ENCODE measurements around the gene COL6A1. TPM values are rescaled to one million over a fixed set of nuclear protein-coding genes. Genes with fewer than 3 reads are reported as not detected.

COL6A1 gene
- total RNA-seq, 4 donors from 2014 or later, result 96.1 to 213 (median 162) TPM

DNA sequence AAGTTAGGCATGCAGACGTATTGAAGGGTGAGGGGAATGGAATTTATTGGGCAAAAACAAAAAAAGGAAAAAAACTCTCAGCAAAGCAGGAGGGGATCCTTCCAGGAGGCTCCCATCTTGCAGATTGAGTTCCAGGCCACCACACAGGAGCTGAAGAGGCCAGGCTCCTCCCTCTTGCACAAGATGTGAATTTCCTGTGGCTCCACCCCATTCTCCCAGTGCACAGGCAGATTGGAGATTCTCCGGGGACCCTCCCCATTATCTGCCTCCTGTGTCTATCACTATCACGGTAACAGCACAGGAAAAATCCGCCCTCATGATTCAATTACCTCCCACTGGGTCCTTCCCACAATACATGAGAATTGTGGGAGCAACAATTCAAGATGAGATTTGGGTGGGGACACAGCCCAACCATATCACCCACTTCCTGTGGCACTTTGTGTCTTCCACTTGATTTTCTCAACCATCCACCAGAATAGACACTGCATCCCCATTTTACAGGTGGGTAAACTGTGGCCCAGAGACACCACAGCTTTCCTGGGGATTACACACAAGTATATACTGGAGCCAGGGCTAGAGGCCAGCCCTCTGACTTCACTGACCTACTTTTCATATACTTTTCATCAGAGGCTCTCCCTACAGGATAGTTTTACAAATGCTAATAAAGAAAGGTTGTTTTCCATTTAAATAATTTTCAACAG is 18.9 kb upstream of the COL6A1 start:
- no peak for DNase-seq
- H3K36me3 ChIP-seq, result no peaks in the 10 kb centered on the region
- H3K27me3 ChIP-seq, result no peaks in the 10 kb centered on the region
- intact Hi-C loops (cut with DNase I), result no loop called here
- no peaks in the 10 kb centered on the region for H3K9me3 ChIP-seq
- TF ChIP-seq, protein P1, sequence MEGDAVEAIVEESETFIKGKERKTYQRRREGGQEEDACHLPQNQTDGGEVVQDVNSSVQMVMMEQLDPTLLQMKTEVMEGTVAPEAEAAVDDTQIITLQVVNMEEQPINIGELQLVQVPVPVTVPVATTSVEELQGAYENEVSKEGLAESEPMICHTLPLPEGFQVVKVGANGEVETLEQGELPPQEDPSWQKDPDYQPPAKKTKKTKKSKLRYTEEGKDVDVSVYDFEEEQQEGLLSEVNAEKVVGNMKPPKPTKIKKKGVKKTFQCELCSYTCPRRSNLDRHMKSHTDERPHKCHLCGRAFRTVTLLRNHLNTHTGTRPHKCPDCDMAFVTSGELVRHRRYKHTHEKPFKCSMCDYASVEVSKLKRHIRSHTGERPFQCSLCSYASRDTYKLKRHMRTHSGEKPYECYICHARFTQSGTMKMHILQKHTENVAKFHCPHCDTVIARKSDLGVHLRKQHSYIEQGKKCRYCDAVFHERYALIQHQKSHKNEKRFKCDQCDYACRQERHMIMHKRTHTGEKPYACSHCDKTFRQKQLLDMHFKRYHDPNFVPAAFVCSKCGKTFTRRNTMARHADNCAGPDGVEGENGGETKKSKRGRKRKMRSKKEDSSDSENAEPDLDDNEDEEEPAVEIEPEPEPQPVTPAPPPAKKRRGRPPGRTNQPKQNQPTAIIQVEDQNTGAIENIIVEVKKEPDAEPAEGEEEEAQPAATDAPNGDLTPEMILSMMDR (IDR thresholded peaks at IDR 0.05), result no peak
- no peak for TF ChIP-seq POLR2A (IDR thresholded peaks at IDR 0.05)
- H3K4me1 ChIP-seq, result peaks cover 0 to 3% of the 10 kb centered on the region in 2 donors
- no peak overlapping the region for H3K27ac ChIP-seq
- no peak overlapping the region for H3K4me3 ChIP-seq (replicated peaks in 1 of 3)
- 81 to 82% methylated on average over 4 of the region's 4 CpGs for WGBS, 2 donors

- Histone ChIP-seq H3K36me3 (no peaks in the 10 kb centered on the region), H3K9me3 (no peaks in the 10 kb centered on the region), H3K27ac (no peak overlapping the region), H3K27me3 (no peaks in the 10 kb centered on the region), H3K4me1 (peaks cover 0 to 3% of the 10 kb centered on the region in 2 donors), H3K4me3 (replicated peaks in 1 of 3) (no peak overlapping the region)
- intact Hi-C loops (cut with DNase I), result no loop called here
- TF ChIP-seq, protein P1 (IDR thresholded peaks at IDR 0.05), result no peak
- TF ChIP-seq POLR2A (IDR thresholded peaks at IDR 0.05), result no peak
- 56 to 60% methylated on average over 3 of the region's 3 CpGs for WGBS, 2 donors
- DNase-seq, result no peak
These were observed 18.4 kb upstream of the COL6A1 start for GRCh38 chr21:45963232-45963570.

DNA sequence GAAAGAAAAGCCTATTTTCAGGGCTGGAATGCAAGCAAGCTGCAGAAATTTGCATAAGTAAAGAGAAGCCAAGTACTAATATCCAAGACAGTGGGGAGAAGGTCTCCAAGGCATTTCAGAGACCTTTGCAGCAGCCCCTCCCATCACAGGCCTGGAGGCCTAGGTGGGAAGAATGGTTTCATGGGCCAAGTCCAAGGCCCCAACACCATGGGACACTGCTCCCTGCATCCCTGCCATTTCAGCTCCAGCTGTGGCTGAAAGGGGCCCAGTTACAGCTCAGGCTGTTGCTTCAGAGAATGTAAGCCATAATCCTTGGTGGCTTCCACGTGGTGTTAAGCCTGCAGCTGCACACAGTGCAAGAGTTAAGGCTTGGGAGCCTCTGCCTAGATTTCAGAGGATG is 16.9 kb upstream of the COL6A1 start:
- DNase-seq, result no peak
- WGBS, 2 donors, result 43 to 67% methylated on average over 1 of the region's 1 CpG
- no peak overlapping the region for H3K27ac ChIP-seq

GRCh38 chr21:45965084-45965809 is 16.3 kb upstream of the COL6A1 start:
- H3K4me1 ChIP-seq, result peaks cover 0 to under 1% of the 10 kb centered on the region in 2 donors
- TF ChIP-seq, protein P1 (IDR thresholded peaks at IDR 0.05), result no peak
- no peak for TF ChIP-seq POLR2A (IDR thresholded peaks at IDR 0.05)
- H3K27ac ChIP-seq, result no peak overlapping the region
- WGBS, 2 donors, result 88 to 94% methylated on average over 4 of the region's 4 CpGs
- intact Hi-C loops (cut with DNase I), result no loop called here
- no peaks in the 10 kb centered on the region for H3K27me3 ChIP-seq
- no peaks in the 10 kb centered on the region for H3K36me3 ChIP-seq
- DNase-seq, result no peak
- H3K9me3 ChIP-seq, result no peaks in the 10 kb centered on the region
- H3K4me3 ChIP-seq (replicated peaks in 1 of 3), result no peak overlapping the region

More for the DNA sequence above, 16.9 kb upstream of the COL6A1 start:
- Histone ChIP-seq H3K4me1 (no peaks in the 10 kb centered on the region), H3K36me3 (no peaks in the 10 kb centered on the region), H3K27me3 (no peaks in the 10 kb centered on the region), H3K4me3 (replicated peaks in 1 of 3) (no peak overlapping the region), H3K9me3 (no peaks in the 10 kb centered on the region)
- TF ChIP-seq POLR2A (IDR thresholded peaks at IDR 0.05), result no peak
- TF ChIP-seq, protein P1 (IDR thresholded peaks at IDR 0.05), result no peak
- intact Hi-C loops (cut with DNase I), result no loop called here

DNA sequence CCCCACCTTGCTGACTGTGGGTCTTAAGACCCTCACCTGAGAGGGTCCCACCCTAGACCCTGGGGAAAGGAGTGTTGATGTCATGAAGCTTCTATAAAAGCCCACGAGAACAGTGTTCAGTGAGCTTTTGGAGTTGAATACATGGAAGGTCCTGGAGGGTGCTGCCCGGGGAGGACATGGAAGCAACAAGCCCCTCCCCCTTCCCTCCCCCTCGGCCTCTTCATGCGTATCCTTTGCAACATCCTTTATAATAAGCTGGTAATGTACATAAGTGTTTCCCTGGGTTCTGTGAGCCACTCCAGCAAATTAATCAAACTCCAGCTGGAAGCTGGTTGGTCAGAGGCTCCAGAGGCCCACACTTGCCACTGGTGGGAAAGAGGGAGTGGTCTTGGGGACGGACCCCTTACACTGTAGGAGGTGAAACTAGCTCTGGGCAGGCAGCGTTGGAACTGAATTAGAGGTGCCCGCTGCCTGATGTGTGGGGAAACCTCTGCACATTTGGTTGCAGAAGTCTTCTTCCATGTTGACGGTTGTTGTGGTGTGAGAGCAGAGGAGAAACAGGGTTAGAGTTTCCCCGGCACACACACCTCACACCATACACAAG is 14.7 kb upstream of the COL6A1 start:
- H3K4me3 ChIP-seq (replicated peaks in 1 of 3), result no peak overlapping the region
- H3K36me3 ChIP-seq, result no peaks in the 10 kb centered on the region
- DNase-seq, result no peak
- peaks cover 0 to 15% of the 10 kb centered on the region in 2 donors for H3K4me1 ChIP-seq
- intact Hi-C loops (cut with DNase I), result no loop called here
- TF ChIP-seq POLR2A (IDR thresholded peaks at IDR 0.05), result no peak
- TF ChIP-seq, protein P1 (IDR thresholded peaks at IDR 0.05), result no peak
- H3K9me3 ChIP-seq, result no peaks in the 10 kb centered on the region
- no peak overlapping the region for H3K27ac ChIP-seq
- 68 to 69% methylated on average over 9 of the region's 9 CpGs for WGBS, 2 donors
- H3K27me3 ChIP-seq, result no peaks in the 10 kb centered on the region
